Measurements from ENCODE around the gene AQP9.

GRCh38 chr15:58189148-58189811 lies 51.1 kb downstream of the AQP9 start:
- TF ChIP-seq POLR2AphosphoS5 (IDR thresholded peaks at IDR 0.05): no peak
- no peak for TF ChIP-seq CTCF (IDR thresholded peaks at IDR 0.05)
- TF ChIP-seq EP300 (IDR thresholded peaks at IDR 0.05): no peak

All from esophagus muscularis mucosa (tissue), 4 donors.